GM12801 (cell line): ENCODE data around the gene CDH12.

Source experiments
- TF ChIP-seq, protein P1 (sequence below): IDR thresholded peaks from one replicate; pipeline ENCODE4 v1.5.1; 2011; ENCODE audit warnings: control low read depth; ENCODE audit not compliant: insufficient read length; ENCODE audit errors: extremely low read depth

Gene CDH12

DNA sequence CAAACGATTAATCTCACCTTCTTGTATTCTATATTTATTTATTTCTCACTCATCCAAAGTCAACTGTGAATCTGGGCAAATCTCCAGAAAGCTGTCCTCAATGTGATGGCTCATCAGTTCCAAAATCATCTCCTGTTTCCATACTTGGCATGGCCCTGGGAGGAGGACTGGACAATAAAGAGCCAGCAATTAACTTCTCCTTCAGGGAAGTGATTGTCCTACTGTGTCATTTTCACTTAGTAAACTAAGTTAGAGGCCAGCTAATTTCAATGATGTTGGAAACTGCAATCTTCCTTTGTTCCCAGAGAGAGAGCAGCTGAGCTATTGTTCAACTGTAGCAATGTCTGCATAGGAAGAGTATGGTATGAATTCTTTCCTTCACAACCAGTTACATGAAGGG is 17.5 kb downstream of the CDH12 start:
- TF ChIP-seq, protein P1, sequence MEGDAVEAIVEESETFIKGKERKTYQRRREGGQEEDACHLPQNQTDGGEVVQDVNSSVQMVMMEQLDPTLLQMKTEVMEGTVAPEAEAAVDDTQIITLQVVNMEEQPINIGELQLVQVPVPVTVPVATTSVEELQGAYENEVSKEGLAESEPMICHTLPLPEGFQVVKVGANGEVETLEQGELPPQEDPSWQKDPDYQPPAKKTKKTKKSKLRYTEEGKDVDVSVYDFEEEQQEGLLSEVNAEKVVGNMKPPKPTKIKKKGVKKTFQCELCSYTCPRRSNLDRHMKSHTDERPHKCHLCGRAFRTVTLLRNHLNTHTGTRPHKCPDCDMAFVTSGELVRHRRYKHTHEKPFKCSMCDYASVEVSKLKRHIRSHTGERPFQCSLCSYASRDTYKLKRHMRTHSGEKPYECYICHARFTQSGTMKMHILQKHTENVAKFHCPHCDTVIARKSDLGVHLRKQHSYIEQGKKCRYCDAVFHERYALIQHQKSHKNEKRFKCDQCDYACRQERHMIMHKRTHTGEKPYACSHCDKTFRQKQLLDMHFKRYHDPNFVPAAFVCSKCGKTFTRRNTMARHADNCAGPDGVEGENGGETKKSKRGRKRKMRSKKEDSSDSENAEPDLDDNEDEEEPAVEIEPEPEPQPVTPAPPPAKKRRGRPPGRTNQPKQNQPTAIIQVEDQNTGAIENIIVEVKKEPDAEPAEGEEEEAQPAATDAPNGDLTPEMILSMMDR = no peak

DNA sequence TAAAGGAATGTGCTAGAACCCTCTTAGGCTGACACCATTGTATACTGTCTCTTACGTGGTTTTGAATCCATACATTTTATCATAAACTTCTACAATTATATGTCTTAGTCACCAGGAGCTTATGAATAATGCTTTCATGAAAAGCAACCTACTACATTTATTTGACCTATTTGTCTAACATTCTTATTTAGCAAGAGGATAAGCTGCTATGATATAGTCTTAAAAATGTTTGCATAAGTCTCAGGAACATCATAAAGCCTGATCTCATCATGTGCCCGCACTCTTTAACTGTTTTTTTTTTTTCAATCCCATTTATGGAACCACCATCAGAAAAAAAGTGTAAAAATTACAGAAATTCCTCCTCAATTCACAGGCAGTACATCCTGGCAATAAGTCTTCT is 59.7 kb downstream of the CDH12 start:
- TF ChIP-seq, protein P1 = no peak

- TF ChIP-seq, protein P1 = no peak
Measured at GRCh38 chr5:22787807-22788206, 65.3 kb downstream of the CDH12 start.

- TF ChIP-seq, protein P1 = no peak
Measured at GRCh38 chr5:22787398-22787797, 65.7 kb downstream of the CDH12 start.

DNA sequence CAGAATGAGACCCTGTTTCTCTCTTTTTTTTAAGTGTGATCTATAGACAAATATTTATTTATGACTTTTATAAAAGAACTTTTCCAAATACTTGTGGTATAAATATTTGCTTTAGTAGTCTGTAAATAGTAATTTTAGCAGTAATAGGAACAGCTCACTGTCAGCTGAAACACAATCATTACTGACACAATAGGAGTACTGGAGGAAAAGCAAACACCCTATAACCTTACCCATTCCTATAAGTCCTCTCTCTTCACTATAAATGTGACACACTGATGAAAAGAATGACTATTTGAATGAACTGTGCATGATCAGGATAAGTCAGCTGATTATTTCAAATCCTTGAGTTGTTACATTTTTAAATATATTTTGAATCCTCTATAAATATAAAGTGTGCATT is 72.4 kb downstream of the CDH12 start:
- TF ChIP-seq, protein P1 = no peak

GRCh38 chr5:22779499-22779898 is 73.6 kb downstream of the CDH12 start:
- TF ChIP-seq, protein P1 = no peak

- TF ChIP-seq, protein P1 = no peak
Measured at GRCh38 chr5:22776285-22776684, 76.9 kb downstream of the CDH12 start.

DNA sequence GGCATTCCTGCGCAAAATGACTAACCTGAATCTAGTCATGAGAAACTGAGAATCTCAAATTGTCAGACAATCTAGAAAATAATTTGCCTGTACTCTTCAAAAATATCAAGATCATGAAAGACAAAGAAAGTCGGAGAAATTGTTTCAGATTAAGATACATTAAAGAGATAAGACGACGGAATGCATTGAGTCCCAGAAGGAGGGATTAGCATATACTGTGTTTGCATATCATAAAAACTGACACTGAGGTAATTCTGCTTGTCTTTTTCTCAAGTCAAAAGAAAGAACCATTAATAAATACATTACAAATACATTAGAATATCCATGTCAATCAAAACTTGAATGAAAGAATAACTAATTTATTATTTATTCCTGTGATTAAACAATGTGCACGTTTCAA is 88.4 kb downstream of the CDH12 start:
- TF ChIP-seq, protein P1 = no peak
